ENCODE measurements around the gene PWWP2A.

DNA sequence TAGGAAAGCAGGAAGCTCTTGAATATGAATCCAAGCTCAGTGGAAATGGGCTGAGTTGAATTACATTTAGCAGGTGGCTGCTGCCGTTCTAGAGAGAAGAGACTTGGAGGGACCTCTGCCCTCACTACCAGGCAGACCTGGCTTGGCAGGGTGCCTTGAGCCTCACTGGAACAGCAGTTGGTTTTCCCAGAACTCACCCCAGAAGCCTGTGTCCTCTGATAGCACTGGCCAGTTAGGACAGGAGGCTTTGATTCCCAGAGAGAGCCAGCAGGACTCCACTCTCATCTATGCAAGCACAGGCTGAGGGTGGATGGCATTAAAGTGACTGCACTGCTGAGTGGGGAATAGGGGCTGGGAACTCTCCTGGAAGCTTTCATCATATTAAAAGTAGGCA, 54.8 kb downstream of the PWWP2A start:
- TF ChIP-seq RAD21 (IDR thresholded peaks at IDR 0.05; ENCODE audit: low read depth) (no peak), ZBTB7A (IDR thresholded peaks at IDR 0.05; ENCODE audit: low read depth) (no peak), TEAD4 (IDR thresholded peaks at IDR 0.05) (no peak), CEBPB (IDR thresholded peaks at IDR 0.05) (no peak), TCF12 (IDR thresholded peaks at IDR 0.05; ENCODE audit: low read depth) (no peak), EP300 (IDR thresholded peaks at IDR 0.05; ENCODE audit: borderline replicate concordance) (no peak), EGR1 (IDR thresholded peaks at IDR 0.05) (no peak), CREB1 (IDR thresholded peaks at IDR 0.05; ENCODE audit: low read depth) (no peak), YY1 (IDR thresholded peaks at IDR 0.05; ENCODE audit: low read depth) (no peak)
- TF ChIP-seq, protein P1, sequence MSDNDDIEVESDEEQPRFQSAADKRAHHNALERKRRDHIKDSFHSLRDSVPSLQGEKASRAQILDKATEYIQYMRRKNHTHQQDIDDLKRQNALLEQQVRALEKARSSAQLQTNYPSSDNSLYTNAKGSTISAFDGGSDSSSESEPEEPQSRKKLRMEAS (IDR thresholded peaks at IDR 0.05), result no peak
- TF ChIP-seq, protein P2, sequence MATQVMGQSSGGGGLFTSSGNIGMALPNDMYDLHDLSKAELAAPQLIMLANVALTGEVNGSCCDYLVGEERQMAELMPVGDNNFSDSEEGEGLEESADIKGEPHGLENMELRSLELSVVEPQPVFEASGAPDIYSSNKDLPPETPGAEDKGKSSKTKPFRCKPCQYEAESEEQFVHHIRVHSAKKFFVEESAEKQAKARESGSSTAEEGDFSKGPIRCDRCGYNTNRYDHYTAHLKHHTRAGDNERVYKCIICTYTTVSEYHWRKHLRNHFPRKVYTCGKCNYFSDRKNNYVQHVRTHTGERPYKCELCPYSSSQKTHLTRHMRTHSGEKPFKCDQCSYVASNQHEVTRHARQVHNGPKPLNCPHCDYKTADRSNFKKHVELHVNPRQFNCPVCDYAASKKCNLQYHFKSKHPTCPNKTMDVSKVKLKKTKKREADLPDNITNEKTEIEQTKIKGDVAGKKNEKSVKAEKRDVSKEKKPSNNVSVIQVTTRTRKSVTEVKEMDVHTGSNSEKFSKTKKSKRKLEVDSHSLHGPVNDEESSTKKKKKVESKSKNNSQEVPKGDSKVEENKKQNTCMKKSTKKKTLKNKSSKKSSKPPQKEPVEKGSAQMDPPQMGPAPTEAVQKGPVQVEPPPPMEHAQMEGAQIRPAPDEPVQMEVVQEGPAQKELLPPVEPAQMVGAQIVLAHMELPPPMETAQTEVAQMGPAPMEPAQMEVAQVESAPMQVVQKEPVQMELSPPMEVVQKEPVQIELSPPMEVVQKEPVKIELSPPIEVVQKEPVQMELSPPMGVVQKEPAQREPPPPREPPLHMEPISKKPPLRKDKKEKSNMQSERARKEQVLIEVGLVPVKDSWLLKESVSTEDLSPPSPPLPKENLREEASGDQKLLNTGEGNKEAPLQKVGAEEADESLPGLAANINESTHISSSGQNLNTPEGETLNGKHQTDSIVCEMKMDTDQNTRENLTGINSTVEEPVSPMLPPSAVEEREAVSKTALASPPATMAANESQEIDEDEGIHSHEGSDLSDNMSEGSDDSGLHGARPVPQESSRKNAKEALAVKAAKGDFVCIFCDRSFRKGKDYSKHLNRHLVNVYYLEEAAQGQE (IDR thresholded peaks at IDR 0.05; ENCODE audit: low read depth), result no peak
- TF ChIP-seq, protein P3, sequence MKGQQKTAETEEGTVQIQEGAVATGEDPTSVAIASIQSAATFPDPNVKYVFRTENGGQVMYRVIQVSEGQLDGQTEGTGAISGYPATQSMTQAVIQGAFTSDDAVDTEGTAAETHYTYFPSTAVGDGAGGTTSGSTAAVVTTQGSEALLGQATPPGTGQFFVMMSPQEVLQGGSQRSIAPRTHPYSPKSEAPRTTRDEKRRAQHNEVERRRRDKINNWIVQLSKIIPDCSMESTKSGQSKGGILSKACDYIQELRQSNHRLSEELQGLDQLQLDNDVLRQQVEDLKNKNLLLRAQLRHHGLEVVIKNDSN (IDR thresholded peaks at IDR 0.05), result no peak

All from Ishikawa (cell line).